ENCODE results near the gene IFIT3.

The IFIT3 gene

GRCh38 chr10:89297356-89297755, 30.4 kb upstream of the IFIT3 start:
- no peaks in the 10 kb centered on the region for H3K27me3 Mint-ChIP-seq
- H3K4me1 Mint-ChIP-seq, result peaks cover 54% of the 10 kb centered on the region
- no peaks in the 10 kb centered on the region for H3K36me3 Mint-ChIP-seq (ENCODE audit: low read depth)
- ATAC-seq (no peak), DNase-seq (no peak)
- no peak overlapping the region for H3K4me3 Mint-ChIP-seq
- no peak overlapping the region for H3K27ac Mint-ChIP-seq
- H3K9me3 Mint-ChIP-seq, result peaks cover 10% of the 10 kb centered on the region

GRCh38 chr10:89297791-89298190, 30.0 kb upstream of the IFIT3 start:
- Mint-ChIP-seq H3K4me1 (peaks cover 59% of the 10 kb centered on the region), H3K27me3 (no peaks in the 10 kb centered on the region), H3K9me3 (peaks cover 10% of the 10 kb centered on the region), H3K27ac (no peak overlapping the region), H3K36me3 (ENCODE audit: low read depth) (no peaks in the 10 kb centered on the region), H3K4me3 (no peak overlapping the region)
- DNase-seq (no peak), ATAC-seq (no peak)

- no peaks in the 10 kb centered on the region for H3K36me3 Mint-ChIP-seq (ENCODE audit: low read depth)
- no peak for DNase-seq
- no peak for ATAC-seq
- H3K4me1 Mint-ChIP-seq, result peaks cover 61% of the 10 kb centered on the region
- H3K9me3 Mint-ChIP-seq, result peaks cover 10% of the 10 kb centered on the region
- H3K4me3 Mint-ChIP-seq, result no peak overlapping the region
- no peaks in the 10 kb centered on the region for H3K27me3 Mint-ChIP-seq
- no peak overlapping the region for H3K27ac Mint-ChIP-seq
Observed at GRCh38 chr10:89299031-89299430, 28.8 kb upstream of the IFIT3 start.

- peak overlapping the region; percentile 85 for H3K4me3 Mint-ChIP-seq
- H3K36me3 Mint-ChIP-seq (ENCODE audit: low read depth), result peaks cover 12% of the 10 kb centered on the region
- ATAC-seq (peak; percentile 29), DNase-seq (no peak)
- peak overlapping the region; percentile 85 for H3K27ac Mint-ChIP-seq
- H3K4me1 Mint-ChIP-seq, result peaks cover 43% of the 10 kb centered on the region
- H3K27me3 Mint-ChIP-seq, result no peaks in the 10 kb centered on the region
- H3K9me3 Mint-ChIP-seq, result peaks cover 10% of the 10 kb centered on the region
Observed at GRCh38 chr10:89301232-89301631, 26.6 kb upstream of the IFIT3 start.

- H3K9me3 Mint-ChIP-seq, result peaks cover 10% of the 10 kb centered on the region
- peak within 1 kb of the TSS; percentile 85 for H3K4me3 Mint-ChIP-seq
- ATAC-seq, result peak; percentile 65
- H3K27ac Mint-ChIP-seq, result peak within 1 kb of the TSS; percentile 85
- H3K36me3 Mint-ChIP-seq (ENCODE audit: low read depth), result peaks cover 17% of the 10 kb centered on the region
- no peak for DNase-seq
- H3K4me1 Mint-ChIP-seq, result peaks cover 37% of the 10 kb centered on the region
- H3K27me3 Mint-ChIP-seq, result no peaks in the 10 kb centered on the region
Observed at GRCh38 chr10:89301721-89302445, 25.9 kb upstream of the IFIT3 start, which contains the start of gene IFIT2. Gene IFIT2 (plus strand): TSS chr10:89302046. CDS start chr10:89302124, 78 bp downstream.

- Mint-ChIP-seq H3K36me3 (ENCODE audit: low read depth) (peaks cover 23% of the 10 kb centered on the region), H3K27me3 (no peaks in the 10 kb centered on the region), H3K4me3 (peak overlapping the region; percentile 85), H3K9me3 (peaks cover 10% of the 10 kb centered on the region), H3K4me1 (peaks cover 36% of the 10 kb centered on the region), H3K27ac (no peak overlapping the region)
- DNase-seq (no peak), ATAC-seq (no peak)
Observed at GRCh38 chr10:89302625-89303024, 25.2 kb upstream of the IFIT3 start.

GRCh38 chr10:89303161-89303560, 24.6 kb upstream of the IFIT3 start:
- no peak for ATAC-seq

GRCh38 chr10:89304026-89304425, 23.8 kb upstream of the IFIT3 start:
- Mint-ChIP-seq H3K27me3 (no peaks in the 10 kb centered on the region), H3K27ac (no peak overlapping the region), H3K4me3 (no peak overlapping the region), H3K4me1 (peaks cover 36% of the 10 kb centered on the region), H3K36me3 (ENCODE audit: low read depth) (peaks cover 33% of the 10 kb centered on the region), H3K9me3 (peaks cover 10% of the 10 kb centered on the region)
- DNase-seq (no peak), ATAC-seq (no peak)

More at GRCh38 chr10:89303161-89303560, 24.6 kb upstream of the IFIT3 start:
- peak overlapping the region; percentile 85 for H3K4me3 Mint-ChIP-seq
- peaks cover 29% of the 10 kb centered on the region for H3K36me3 Mint-ChIP-seq (ENCODE audit: low read depth)
- no peak for DNase-seq
- H3K27me3 Mint-ChIP-seq, result no peaks in the 10 kb centered on the region
- peak overlapping the region; percentile 8 for H3K27ac Mint-ChIP-seq
- H3K9me3 Mint-ChIP-seq, result peaks cover 14% of the 10 kb centered on the region
- peaks cover 36% of the 10 kb centered on the region for H3K4me1 Mint-ChIP-seq

- Mint-ChIP-seq H3K36me3 (ENCODE audit: low read depth) (peaks cover 37% of the 10 kb centered on the region), H3K4me3 (no peak overlapping the region), H3K27me3 (no peaks in the 10 kb centered on the region), H3K4me1 (peaks cover 34% of the 10 kb centered on the region), H3K27ac (no peak overlapping the region), H3K9me3 (peaks cover 6% of the 10 kb centered on the region)
- ATAC-seq (no peak), DNase-seq (no peak)
Observed at GRCh38 chr10:89304446-89304845, 23.4 kb upstream of the IFIT3 start.

- no peak overlapping the region for H3K4me3 Mint-ChIP-seq
- H3K27me3 Mint-ChIP-seq, result no peaks in the 10 kb centered on the region
- ATAC-seq (no peak), DNase-seq (no peak)
- peaks cover 5% of the 10 kb centered on the region for H3K9me3 Mint-ChIP-seq
- peaks cover 37% of the 10 kb centered on the region for H3K36me3 Mint-ChIP-seq (ENCODE audit: low read depth)
- H3K27ac Mint-ChIP-seq, result no peak overlapping the region
- H3K4me1 Mint-ChIP-seq, result peaks cover 34% of the 10 kb centered on the region
Observed at GRCh38 chr10:89304925-89305324, 22.9 kb upstream of the IFIT3 start.

GRCh38 chr10:89305766-89306433, 21.9 kb upstream of the IFIT3 start:
- DNase-seq (no peak), ATAC-seq (no peak)
- peaks cover 37% of the 10 kb centered on the region for H3K36me3 Mint-ChIP-seq (ENCODE audit: low read depth)
- H3K27me3 Mint-ChIP-seq, result no peaks in the 10 kb centered on the region
- peaks cover 31% of the 10 kb centered on the region for H3K4me1 Mint-ChIP-seq
- no peak overlapping the region for H3K27ac Mint-ChIP-seq
- no peak overlapping the region for H3K4me3 Mint-ChIP-seq
- H3K9me3 Mint-ChIP-seq, result peaks cover 5% of the 10 kb centered on the region

- ATAC-seq, result no peak
- H3K27me3 Mint-ChIP-seq, result no peaks in the 10 kb centered on the region
Observed at GRCh38 chr10:89306434-89307268, 21.1 kb upstream of the IFIT3 start.

GRCh38 chr10:89307269-89307577, 20.6 kb upstream of the IFIT3 start:
- Mint-ChIP-seq H3K36me3 (ENCODE audit: low read depth) (peaks cover 37% of the 10 kb centered on the region), H3K27me3 (peaks cover 2% of the 10 kb centered on the region), H3K4me1 (peaks cover 19% of the 10 kb centered on the region), H3K4me3 (no peak overlapping the region), H3K9me3 (peaks cover 5% of the 10 kb centered on the region), H3K27ac (no peak overlapping the region)
- ATAC-seq (no peak), DNase-seq (no peak)

More at GRCh38 chr10:89306434-89307268, 21.1 kb upstream of the IFIT3 start:
- H3K4me3 Mint-ChIP-seq, result no peak overlapping the region
- no peak overlapping the region for H3K27ac Mint-ChIP-seq
- H3K36me3 Mint-ChIP-seq (ENCODE audit: low read depth), result peaks cover 37% of the 10 kb centered on the region
- peaks cover 5% of the 10 kb centered on the region for H3K9me3 Mint-ChIP-seq
- DNase-seq, result no peak
- peaks cover 25% of the 10 kb centered on the region for H3K4me1 Mint-ChIP-seq

GRCh38 chr10:89308266-89308665, 19.5 kb upstream of the IFIT3 start:
- Mint-ChIP-seq H3K27me3 (peaks cover 2% of the 10 kb centered on the region), H3K4me3 (no peak overlapping the region), H3K4me1 (peaks cover 9% of the 10 kb centered on the region), H3K36me3 (ENCODE audit: low read depth) (peaks cover 37% of the 10 kb centered on the region), H3K27ac (no peak overlapping the region), H3K9me3 (peaks cover 5% of the 10 kb centered on the region)
- DNase-seq, result no peak
- no peak for ATAC-seq

Measured in activated naive CD8-positive, alpha-beta T cell treated with anti-CD3 and anti-CD28 coated beads, Interleukin-2, amount 50 U/mL, for 24 hours (primary cell).